ENCODE results near the gene EMP1. TPM values are rescaled to one million over a fixed set of nuclear protein-coding genes. Genes with fewer than 3 reads are reported as not detected.

The EMP1 gene
- total and polyA plus RNA-seq, 2 of the 8 experiments (the other 6 are each of a cell fraction or from before 2014, with no cell fraction given): 0.17 to 0.65 TPM

DNA sequence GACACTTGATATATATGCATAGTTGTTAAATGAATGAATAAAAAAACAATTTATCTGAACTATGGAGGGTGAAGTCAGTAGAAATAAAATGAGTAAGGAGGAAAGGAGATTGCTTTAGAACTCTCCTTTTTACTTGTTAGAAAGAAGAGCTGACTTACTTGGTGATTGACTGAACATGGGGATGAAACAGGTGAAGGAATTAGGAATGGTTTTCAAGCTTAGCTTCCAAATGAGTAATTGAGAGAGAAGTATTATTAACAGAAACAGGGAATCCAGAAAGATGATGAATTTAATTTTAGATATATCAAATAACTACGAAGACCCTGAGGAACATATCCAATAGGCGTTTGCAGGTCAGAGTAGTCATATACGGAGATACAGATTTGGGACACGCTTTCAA, 33.6 kb upstream of the EMP1 start (continued):
- TF ChIP-seq GTF2F1 (IDR thresholded peaks at IDR 0.05; ENCODE audit: borderline replicate concordance, low read depth, low read length): no peak

Data from H1 (cell line).